Activated T-helper 1 cell treated with anti-CD3 and anti-CD28 coated beads, Interleukin-2, amount 50 U/mL, for 16 hours (primary cell): ENCODE measurements around the gene COL16A1.

Experiments used
- DNase-seq, 2 donors: peaks; one replicate each; pipeline ENCODE4 v3.0.0-alpha.2; 2020; ENCODE audit warnings: low read depth in 1 of 2, low spot score in 1 of 2

The COL16A1 gene

DNA sequence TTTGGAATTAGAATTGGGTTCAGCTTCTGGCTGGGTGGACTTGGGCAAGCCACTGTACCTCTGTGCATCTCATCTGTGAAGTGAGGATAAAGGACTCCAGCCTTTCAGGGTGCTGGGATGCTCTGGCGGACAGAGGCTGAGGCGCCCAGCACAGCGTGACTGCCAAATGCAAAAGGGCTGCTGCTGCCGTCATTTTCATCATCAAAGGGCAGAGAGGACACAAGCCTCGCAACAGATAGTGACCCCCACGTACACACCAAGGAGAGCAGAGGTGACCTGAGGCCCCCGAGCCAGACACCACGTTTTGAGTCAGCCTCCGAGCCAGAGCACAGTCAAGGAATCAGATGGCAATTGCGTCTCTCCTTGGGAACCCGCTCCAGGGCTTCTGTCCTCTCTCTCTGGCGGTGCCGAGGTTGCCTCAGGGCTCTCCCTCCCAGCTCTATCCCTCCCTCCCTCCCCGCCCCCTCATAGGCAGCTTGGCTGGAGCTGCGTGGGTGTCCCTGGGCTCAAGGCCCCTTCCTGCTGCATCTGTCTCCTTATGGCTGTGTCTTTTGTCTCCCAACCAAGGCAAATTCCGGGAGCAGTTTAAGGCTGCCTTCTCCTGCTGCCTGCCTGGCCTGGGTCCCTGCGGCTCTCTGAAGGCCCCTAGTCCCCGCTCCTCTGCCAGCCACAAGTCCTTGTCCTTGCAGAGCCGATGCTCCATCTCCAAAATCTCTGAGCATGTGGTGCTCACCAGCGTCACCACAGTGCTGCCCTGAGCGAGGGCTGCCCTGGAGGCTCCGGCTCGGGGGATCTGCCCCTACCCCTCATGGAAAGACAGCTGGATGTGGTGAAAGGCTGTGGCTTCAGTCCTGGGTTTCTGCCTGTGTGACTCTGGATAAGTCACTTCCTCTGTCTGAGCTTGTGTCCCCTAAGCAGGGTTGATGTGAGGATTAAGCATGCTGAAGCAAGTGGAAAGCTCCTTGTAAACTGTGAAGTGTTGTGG is 77.3 kb downstream of the COL16A1 start:
- no peak for DNase-seq

DNA sequence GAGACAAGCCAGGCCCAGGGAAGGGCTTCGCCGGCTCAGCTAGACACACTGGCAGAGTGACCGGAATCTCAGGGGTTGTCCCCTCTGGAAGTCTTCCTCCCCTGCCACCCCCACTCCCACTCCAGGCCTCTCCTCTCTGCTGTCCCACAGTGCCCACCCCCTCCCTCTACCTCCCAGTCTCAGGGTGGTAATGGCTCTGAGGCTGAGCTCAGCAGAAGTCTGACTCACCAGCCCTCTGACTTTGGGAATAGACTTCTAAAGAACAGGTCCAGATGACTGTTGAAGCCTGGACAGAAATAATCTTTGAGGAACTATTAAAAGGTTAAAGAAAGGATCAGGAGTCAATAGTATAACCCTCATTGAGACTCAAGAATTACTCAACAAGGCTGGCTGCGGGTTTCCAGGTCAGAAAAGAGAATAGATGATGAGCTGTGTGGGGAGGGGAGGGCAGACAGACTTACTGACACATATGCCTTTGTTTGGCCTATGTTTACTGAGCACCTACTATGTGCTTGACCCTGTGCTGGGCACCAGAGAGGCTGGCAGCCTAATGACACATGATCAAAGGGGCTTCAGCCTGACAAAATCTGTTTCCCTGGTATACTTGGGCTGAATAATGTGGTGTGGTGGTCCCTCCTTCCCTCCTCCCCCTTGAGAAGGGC is 78.1 kb downstream of the COL16A1 start:
- no peak for DNase-seq

DNA sequence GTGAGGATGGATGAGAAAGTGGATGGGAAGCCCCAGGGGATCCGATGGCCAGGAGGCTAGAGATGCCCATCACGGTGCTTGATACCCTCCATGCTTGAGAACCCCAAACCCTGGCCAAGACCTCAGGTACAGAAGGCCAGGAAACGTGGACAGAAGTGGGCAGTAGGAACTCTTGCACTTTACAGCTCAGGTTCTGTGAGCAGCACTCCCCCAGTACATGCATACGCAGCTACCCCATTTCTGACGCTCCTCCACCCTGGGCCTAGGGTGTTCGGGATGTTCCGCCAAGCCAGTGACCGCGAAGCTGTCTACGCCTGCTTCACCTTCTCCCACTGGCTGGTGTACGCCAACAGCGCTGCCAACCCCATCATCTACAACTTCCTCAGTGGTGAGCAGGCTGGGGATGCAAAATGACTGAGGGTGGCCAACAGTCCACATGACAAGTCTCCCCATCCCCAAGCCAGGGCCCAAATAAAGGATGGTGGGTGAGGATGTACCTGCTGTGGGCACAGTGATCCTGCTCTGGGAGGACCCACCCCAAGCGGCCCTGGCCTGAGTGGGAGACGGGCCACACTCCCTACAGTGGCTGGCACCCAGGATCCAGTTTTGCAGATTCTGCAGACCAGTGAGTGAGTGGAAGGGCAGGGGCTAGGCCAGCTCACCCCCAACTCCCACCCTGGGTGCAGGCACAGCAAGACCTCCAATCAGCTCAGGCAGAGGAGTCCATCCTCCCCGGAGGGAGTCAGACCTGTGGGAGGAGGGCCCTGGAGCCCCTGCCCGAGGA is 78.9 kb downstream of the COL16A1 start:
- no peak for DNase-seq

DNA sequence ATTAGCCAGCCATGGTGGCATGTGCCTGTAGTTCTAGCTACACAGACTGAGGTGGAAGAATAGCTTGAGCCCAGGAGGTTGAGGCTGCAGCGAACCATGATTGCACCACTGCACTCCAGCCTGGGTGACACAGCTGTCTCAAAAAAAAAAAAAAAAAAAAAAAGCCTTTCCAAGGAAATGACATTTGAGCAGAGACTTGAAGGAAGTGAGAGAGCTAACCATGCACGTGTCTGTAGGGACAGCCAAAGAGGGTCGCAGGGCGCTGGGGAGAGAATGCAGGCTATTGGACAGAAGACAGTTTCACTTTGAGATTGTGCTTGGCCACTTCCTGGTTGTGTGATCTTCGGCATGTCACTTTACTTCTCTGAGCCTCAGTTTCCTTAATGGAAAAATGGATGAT is 79.5 kb downstream of the COL16A1 start:
- DNase-seq = no peak

DNA sequence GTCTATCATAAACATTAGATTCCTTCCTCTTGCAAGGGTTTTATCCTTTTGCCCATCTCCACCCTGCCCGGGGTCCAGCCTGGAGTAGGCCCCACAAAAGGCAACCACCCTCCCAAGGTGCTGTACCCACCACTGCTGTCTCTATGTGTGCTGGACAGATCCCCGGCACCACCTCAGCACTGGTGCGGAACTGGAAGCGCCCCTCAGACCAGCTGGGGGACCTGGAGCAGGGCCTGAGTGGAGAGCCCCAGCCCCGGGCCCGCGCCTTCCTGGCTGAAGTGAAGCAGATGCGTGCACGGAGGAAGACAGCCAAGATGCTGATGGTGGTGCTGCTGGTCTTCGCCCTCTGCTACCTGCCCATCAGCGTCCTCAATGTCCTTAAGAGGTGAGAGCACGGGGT is 80.5 kb downstream of the COL16A1 start:
- no peak for DNase-seq

DNA sequence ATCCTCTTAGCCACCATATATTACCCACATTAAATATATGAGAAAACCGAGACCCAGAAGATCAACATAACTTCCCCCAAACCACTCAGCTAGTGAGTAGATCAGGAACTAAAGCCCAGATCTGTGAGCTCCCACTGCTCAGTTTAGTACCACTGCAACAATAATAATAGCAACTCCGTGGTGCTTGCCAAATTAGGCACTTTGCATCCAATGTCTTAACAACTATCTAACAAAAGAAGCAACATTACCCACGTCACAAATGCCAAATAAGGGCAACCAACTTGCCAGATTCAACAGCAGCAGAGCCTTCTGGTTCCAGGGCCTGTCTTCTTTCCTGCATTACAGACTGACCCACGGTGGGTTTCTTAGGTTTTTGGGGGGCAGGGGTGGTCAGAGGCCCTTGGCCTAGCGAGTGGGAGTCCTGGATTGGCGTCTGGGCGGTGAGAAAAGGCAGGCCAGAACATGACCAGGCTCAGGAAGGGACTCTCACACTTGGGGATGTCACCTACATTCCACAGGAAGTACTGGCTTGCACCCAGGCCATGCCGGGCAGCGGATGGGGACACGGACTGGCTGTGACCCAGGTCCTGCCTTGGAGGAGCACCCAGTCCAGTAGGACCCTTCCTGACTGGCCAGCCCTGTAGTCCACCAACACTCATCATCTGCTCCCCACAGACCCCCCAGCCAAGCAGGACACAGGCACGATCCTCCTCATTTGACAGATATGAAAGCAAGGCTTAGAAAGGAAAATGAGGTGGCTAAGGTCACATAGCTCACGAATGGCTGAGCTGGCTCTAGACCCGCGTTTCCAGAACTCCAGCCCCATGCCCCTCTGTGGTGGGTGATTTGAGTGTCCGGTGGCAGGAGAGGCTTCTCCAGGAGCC is 81.7 kb downstream of the COL16A1 start:
- no peak for DNase-seq

DNA sequence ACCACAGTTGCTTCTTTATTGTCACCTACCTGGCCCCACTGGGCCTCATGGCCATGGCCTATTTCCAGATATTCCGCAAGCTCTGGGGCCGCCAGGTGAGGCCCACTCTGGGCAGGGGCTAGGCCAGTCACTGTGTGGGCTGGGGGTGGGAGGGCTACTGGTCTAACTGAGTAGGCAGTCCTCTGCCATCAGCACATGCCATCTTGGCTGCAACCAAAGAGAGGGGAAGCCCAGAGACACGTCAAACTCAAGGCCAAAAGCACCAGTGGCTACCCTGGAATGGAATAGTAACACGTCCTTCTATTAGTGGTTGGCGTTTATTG is 82.4 kb downstream of the COL16A1 start:
- no peak for DNase-seq

DNA sequence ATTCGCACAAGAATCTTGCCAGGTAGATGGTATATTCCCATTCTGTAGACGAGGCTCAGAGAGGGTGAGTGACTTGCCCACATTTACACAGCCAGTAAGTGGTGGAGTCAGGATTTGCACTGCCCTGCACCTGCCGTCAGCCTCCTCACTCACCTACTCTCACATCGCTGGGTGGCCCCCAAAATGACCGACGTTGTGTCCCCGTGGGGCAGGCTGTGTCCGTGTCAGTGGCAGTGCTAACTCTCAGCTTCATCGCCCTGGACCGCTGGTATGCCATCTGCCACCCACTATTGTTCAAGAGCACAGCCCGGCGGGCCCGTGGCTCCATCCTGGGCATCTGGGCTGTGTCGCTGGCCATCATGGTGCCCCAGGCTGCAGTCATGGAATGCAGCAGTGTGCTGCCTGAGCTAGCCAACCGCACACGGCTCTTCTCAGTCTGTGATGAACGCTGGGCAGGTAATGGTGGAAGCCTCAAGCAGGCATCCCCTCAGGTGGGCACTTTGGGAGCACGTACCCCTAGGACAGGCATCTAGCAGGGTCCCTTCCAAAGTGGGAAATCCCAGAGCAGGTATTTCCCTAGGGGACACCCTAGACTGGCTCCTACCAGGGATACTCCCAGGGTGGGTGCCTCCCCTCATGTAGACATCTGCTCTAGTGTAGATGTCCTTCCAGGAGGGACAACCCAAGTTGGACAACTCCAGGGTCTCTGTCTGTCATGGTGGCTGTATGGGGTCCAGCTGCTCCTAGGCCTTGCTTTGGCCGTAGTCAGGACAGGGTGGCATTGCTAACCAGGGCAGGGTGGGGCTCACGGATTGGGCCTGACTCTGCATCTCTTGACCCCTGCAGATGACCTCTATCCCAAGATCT is 83.0 kb downstream of the COL16A1 start:
- DNase-seq = no peak

DNA sequence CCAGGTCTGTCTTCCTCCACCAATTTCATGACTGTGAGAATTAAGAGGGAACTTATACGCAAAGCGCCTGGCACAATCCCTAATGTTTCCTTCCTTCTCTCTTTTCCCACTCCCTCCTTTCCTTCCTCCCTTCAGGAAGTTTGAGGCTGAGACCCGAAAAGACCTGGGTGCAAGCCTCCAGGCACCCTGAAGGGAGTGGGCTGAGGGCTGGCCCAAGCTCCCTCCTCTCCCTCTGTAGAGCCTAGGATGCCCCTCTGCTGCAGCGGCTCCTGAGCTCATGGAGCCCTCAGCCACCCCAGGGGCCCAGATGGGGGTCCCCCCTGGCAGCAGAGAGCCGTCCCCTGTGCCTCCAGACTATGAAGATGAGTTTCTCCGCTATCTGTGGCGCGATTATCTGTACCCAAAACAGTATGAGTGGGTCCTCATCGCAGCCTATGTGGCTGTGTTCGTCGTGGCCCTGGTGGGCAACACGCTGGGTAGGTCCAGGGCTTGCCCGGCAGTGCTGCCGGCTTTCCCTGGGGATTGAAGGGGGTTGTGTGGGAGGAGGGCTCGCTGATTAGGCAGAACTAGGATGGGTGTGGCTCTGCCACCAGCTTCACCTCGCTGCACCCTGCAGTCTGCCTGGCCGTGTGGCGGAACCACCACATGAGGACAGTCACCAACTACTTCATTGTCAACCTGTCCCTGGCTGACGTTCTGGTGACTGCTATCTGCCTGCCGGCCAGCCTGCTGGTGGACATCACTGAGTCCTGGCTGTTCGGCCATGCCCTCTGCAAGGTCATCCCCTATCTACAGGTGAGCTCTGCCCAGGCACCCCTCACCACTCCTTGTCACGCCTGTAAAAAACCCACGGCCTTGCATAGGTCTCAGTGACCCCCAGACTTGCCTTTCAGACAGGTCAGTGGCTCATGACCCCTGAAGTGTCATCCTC is 84.6 kb downstream of the COL16A1 start:
- no peak for DNase-seq

DNA sequence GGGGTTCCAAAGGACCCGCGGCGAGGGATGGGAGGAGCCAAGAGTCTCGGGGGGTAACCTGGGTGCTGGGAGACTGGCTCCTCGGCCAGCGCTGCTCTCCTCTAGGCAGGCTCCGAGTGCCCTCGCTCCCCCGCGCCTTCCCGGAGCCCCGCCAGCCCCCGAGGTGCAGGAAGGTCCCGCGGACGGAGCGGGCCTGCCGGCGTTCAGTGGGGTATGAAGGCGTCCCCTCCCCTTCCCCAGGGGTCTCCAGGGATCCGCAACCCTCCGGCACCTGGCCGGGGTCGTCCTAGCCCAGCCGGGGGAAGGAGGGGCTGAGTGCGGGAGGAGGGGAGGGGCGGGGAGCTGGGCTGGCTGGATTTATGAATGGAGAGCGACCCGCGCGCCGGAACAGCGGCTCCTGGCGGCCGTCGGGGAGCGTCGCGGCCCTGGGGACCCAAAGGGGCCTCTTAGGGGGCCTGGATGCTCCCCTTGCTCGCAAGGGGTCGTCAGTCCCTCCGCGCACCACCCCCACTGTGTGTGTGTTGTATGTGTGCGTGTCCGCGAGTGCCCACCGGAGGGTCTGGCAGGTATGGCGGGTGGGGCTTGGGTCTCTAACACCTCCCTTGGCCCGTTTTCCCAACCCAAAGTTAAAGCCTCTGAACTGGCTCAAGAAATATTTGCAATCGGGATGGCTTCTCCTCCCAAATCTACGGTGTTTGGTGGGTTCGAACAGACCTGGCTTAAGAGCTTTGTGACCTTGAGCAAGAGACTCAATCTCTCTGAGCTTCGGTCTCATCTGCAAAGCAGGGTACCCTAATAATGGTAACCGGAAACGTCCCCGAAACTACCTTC is 85.7 kb downstream of the COL16A1 start:
- no peak for DNase-seq

DNA sequence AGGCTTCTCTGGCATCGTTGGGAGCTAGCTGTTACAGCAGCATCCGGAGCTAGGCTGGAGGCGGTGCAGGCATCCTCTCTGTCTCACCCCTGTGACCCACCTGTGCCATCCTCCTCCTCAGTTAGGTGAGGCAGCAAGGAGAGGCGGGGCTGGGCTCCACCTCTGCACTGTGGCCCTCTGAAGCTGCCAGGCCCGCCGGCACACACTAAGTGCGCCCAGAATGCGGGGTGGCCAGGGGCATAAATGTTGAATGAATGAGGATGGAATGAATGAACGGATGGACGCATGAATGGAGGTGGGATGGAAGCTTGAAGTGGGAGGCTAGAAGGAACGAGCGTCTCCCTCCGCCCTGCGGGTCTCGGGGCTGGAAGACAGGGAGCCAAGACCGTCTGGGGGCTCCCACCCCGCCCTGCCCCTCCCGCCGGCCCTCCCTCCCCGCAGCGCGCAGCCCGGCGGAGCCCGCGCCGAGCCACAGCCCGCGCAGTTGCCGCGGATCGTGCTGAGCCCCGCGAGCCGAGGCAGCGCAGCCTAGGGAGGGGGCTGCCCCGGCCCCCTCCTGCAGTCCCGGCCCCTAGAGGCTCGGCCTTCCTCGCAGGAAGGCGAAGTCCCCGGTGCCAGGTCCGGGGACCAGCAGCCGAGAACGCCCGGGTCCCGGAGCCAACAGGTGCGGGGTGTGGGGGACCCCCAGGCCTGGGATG is 86.5 kb downstream of the COL16A1 start, which contains the start of gene HCRTR1:
HCRTR1 (plus strand) TSS at position 472 of the 698 bp plus-strand sequence. CDS start 1,504 bp downstream, outside the sequence.
- no peak for DNase-seq

DNA sequence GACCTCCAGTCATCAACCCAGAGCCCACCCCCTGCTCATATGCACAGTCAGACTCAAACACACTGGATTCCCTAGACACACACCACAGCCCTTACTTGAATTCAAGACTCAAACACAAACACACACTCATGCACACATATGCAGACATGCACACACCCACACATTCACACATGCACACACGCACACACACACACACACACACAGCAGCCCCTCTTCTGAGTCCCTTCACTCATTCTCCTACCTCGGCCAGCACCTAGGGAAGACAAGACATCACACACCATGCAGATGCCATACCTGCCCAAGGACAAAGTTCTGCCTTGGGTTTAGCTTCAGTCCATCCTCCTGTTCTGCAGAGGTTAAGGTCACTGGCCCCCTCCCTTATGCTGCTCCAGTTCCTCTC is 87.9 kb downstream of the COL16A1 start:
- DNase-seq = no peak

DNA sequence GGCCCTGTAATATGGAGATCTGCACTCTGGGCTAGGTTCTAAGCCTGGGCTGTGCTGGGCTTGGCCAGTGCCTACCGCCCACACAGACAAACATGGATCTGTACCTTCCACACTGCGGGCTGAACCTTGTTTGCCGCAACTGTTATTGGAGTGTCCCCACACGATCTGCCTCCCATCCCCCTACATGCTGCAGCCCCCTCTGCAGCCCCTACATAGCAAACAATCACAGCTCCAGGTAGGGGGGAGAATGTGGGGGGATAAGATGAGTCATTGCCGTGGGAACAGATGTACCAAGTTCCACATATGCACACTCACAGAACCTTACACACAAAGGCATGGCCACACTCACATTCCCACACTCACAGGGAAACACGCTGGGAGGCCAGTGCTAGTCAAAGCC is 88.4 kb downstream of the COL16A1 start:
- no peak for DNase-seq

DNA sequence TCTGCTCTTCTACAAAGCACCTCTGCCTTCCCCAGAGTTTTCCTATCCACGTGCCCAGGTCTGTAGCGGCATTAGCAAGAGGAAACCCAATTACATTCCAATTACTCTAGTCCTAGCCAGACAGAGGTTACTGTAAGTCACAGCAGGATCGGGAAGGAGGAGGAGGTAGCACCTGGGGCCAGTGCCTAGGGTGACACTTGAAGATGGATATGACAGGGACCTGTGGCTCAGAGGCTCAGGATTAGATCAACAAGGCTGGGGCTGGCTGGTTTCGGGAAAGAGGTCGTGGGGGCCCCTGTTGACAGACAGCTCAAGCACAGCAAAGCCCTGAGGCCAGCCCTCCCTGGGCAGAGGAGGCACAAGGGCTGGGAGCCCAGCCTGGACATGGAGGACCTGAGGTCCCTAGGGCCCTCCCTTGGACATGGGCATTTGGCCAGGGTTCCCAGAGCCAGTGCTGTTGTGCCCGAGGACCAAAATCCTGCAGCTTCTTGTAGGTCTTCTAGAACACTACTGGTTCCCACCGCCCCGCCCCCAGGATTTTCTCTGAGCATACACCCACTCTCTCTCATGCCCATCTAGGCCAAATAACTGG is 89.3 kb downstream of the COL16A1 start:
- no peak for DNase-seq

DNA sequence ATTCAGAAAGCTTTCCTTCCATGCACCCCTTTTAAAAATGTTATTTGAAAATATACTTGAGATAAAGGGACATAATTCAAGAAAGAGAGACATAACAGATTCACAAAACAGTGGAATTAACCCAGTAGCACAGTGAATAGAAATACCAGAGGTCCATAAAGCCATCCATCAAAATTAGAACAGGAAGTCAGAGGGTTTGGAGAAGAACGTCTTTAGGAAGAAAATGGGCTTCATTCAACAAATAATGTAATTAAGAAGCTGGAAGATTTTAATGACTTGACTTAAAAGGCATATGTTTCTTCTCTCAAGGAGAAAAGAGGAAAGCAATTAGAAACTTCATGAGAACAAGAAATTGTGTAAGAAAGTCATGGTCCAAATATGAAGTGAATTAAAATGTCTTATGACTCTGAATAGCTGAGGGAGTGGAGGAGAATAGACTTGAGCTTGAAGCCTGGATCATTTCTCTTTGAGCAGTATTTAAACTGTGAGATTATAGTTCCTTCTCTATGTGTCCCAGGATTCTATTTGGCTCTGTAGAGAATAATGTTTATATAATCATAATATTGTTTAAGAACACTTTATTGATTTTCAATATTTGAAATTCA is 94.2 kb downstream of the COL16A1 start:
- DNase-seq = no peak

DNA sequence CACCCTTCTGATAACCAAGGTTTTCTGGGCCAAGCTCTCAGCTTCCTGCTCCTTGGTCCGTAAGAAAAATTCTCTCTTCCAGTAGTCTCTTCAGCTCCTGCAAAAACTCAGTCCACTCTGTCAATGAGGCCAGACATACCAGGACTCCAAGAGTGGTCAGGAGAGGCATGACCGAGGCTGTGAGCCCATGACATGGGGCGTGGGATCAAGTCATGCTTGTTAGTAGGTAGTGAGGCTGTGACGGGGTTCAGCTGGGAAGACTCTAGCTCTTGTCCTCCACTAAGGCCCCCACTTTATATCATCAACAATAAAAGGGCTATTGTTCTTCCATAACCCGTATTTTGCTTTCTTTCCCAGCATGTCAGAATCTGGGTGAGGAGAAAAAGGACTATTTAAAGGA is 96.5 kb downstream of the COL16A1 start:
- no peak for DNase-seq
